Ovary (tissue), 3 donors: ENCODE data around the gene CIZ1.

Experiments used
- EP300 ChIP-seq: sonication (generic); formaldehyde crosslinking; IDR thresholded peaks from one replicate; pipeline ENCODE4 v1.6.1; 2017; ENCODE audit warnings: antibody characterized with exemption
- POLR2A ChIP-seq: fragments of 450-650 bp; IDR thresholded peaks from one replicate; pipeline ENCODE4 v1.6.1; 2017; ENCODE audit warnings: antibody characterized with exemption, mild to moderate bottlenecking, moderate library complexity
- TF ChIP-seq, protein P1 (sequence below), 3 donors: fragments of 450-650 bp in 2 of 3; fragments of 200-600 bp in 1 of 3; IDR thresholded peaks; one replicate each; pipeline versions ENCODE4 v1.5.1 to v1.8.0; 2016 to 2022; ENCODE audit warnings: antibody characterized with exemption in 3 of 3, mild to moderate bottlenecking in 1 of 3
- donor health status: DM: no; HTN: no; CAD: no.

DNA sequence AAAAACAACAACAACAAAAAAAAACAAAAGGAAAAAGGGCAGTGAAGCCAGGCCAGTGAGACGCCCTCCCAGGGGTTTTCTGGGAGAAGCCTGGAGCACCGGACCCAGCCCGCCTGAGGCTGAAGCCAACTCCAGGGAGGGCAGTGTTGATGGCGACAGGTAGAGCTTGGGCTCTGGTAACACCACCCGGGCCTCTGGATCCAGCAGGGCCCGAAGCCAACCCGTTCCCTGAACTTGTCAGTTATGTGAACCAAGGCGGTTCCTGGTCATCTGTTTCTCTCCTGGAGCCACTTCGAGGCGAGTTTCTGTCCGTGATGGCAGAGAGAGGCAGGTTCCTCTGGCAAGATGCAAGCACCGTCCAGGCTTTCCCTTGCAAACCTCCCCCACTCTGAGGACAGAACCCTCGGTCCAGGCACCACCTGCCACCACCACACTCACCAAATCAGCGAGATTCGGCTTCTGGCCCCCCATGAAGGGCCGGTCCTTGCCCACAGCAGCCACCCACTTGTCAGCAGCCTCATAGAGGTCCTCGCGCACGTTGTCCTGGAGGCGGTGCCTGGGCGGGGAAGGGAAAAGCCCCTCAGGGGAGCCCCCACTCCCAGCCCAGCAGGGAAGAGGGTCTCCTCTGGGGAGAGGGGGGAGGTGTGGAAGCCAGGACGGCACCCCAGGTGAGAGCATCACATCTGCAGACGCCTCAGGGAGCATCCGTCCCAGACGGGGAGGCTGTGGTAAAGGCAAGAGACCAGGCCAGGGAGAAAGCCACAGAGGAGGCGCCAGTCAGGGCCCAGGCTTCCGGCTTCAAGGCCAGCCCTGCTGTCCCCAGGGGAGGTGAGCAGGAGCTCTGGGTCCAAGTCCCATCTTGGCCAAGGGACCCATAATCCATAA, 69.2 kb downstream of the CIZ1 start:
- TF ChIP-seq, protein P1, sequence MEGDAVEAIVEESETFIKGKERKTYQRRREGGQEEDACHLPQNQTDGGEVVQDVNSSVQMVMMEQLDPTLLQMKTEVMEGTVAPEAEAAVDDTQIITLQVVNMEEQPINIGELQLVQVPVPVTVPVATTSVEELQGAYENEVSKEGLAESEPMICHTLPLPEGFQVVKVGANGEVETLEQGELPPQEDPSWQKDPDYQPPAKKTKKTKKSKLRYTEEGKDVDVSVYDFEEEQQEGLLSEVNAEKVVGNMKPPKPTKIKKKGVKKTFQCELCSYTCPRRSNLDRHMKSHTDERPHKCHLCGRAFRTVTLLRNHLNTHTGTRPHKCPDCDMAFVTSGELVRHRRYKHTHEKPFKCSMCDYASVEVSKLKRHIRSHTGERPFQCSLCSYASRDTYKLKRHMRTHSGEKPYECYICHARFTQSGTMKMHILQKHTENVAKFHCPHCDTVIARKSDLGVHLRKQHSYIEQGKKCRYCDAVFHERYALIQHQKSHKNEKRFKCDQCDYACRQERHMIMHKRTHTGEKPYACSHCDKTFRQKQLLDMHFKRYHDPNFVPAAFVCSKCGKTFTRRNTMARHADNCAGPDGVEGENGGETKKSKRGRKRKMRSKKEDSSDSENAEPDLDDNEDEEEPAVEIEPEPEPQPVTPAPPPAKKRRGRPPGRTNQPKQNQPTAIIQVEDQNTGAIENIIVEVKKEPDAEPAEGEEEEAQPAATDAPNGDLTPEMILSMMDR (IDR thresholded peaks at IDR 0.05): no peak
- TF ChIP-seq POLR2A (no peak), EP300 (no peak)
